ENCODE results near the gene SLC10A1.

DNA sequence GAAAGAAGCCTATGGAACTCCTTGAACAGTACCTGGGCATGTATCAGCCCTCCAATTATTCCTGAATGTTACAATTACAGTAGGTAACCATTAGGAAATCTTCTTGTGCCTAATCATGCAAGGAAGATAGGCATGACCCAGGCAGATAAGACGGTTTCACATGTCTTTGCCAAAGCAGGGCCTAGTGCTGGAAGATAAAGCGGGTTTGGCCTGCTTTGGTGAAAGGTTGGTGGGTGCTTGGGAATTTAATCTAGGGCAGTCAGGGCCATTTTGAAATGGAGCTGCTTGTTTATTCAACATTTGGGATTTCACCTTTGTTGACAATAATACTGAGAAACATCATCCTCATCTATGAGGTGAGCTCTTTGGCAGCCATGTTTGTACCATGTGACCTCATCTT lies 42.6 kb downstream of the SLC10A1 start:
- TF ChIP-seq POLR2A (IDR thresholded peaks at IDR 0.05) (no peak), CTCF (IDR thresholded peaks at IDR 0.05) (no peak)
